Thyroid gland (tissue), 4 donors: ENCODE measurements around the gene MACF1.

ENCODE experiments used
- CTCF ChIP-seq, 6 experiments: fragments of 200-600 bp in 3 of 6; fragments of 450-650 bp in 3 of 6; sonication (generic) in 3 of 6; IDR thresholded peaks; one replicate each; pipeline ENCODE4 v1.5.1; 2016 to 2019; ENCODE audit warnings: antibody characterized with exemption in 6 of 6, mild to moderate bottlenecking in 2 of 6, inconsistent platforms in 1 of 6, moderate library complexity in 1 of 6
- POLR2A ChIP-seq, 2 donors: fragments of 450-650 bp; IDR thresholded peaks; one replicate each; pipeline ENCODE4 v1.6.1; 2017; ENCODE audit warnings: antibody characterized with exemption in 2 of 2, mild to moderate bottlenecking in 2 of 2, moderate library complexity in 1 of 2

DNA sequence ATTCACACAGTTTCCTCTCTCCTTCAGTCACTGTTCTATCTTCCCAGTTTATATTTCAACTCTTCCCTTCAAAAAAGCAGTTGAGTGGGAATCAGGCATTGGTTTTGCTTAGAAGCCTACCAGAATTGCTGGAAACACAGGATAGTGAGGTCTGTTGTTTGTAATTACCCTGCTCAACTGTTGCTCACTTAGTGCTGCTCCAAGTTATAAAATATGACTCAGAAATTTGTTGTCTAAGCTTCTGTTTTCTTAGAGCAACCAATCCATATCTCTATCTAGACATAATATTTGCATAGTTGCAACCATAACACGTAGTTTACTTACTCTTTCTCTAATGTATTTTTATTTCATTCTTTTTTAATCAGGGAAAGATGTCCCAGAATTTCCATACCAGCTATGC lies 87.9 kb downstream of the MACF1 start:
- TF ChIP-seq CTCF (IDR thresholded peaks at IDR 0.05) = no peak
- no peak for TF ChIP-seq POLR2A (IDR thresholded peaks at IDR 0.05)
